HepG2 (cell line): ENCODE results near the gene CEP104. TPM values are rescaled to one million over a fixed set of nuclear protein-coding genes. Genes with fewer than 3 reads are reported as not detected.
"Not testable (repeated sequence)": the region's sequence is repeated elsewhere in the genome, so short reads cannot be mapped to it uniquely, and the experiment has no call there.

Source experiments
- ATAC-seq: fragments of 200-7000 bp; cut with Tn5 transposase; 3 replicates; pipeline ENCODE4 v1.9.1; 2020; ENCODE audit warnings: mild to moderate bottlenecking, moderate library complexity
- BruUV-seq: library from RNA; stranded (reverse); fragments of 400-500 nt; replicated peaks from 2 replicates; lab custom pipeline; 2021; lab: Mats Ljungman, UMichigan
- CTCF ChIA-PET: fragments of 300-600 bp; formaldehyde crosslinking; extraction: SDS; loops from one replicate; lab custom pipeline; 2021; ENCODE audit warnings: low total read pairs, inconsistent platforms, low intra/inter-chr PET ratio; lab: Yijun Ruan, JAX
- POLR2A ChIA-PET: fragments of 350-600 bp; sonication (Branson Sonifier 250); formaldehyde crosslinking; loops from one replicate; lab custom pipeline; 2020; ENCODE audit warnings: antibody characterized with exemption, inconsistent platforms; lab: Yijun Ruan, JAX
- DNase-seq: peaks from one replicate; pipeline ENCODE4 v3.0.0-alpha.2; 2015; ENCODE audit warnings: low spot score
- FAIRE-seq: peaks from 3 replicates; lab custom pipeline; 2011; peaks lifted over from hg19 to GRCh38; lab: Jason Lieb, UNC
- H2AFZ ChIP-seq: one replicate; pipeline ENCODE4 v1.6.1; 2011; ENCODE audit warnings: low read length, inconsistent platforms
- H3K27ac ChIP-seq: fragments of 300-600 bp; 3 replicates; pipeline ENCODE4 v1.8.0; 2011; ENCODE audit warnings: mixed run types, mild to moderate bottlenecking, mixed read lengths, low read length, inconsistent platforms; ENCODE audit not compliant: insufficient read depth; ENCODE audit errors: extremely low read length
- H3K27me3 ChIP-seq, 2 experiments: fragments of 200-600 bp in 1 of 2; 2 replicates in 1 of 2; 3 replicates in 1 of 2; pipeline versions ENCODE4 v1.6.0 to v1.8.0; 2011; ENCODE audit warnings: low read length in 2 of 2, mild to moderate bottlenecking in 2 of 2, moderate library complexity in 2 of 2, inconsistent platforms in 1 of 2; ENCODE audit not compliant: insufficient read depth in 2 of 2, control insufficient read depth in 1 of 2
- H3K36me3 ChIP-seq, 2 experiments: fragments of 200-600 bp in 1 of 2; replicated peaks in 1 of 2; 2 replicates in 1 of 2; 3 replicates in 1 of 2; pipeline versions ENCODE4 v1.5.1 to v1.8.0; 2011; ENCODE audit warnings: low read length in 2 of 2, inconsistent platforms in 1 of 2; ENCODE audit not compliant: insufficient read depth in 2 of 2, control insufficient read depth in 1 of 2
- H3K4me1 ChIP-seq: 2 replicates; pipeline ENCODE4 v1.5.1; 2012; ENCODE audit warnings: low read length, inconsistent platforms; ENCODE audit not compliant: insufficient read depth
- H3K4me2 ChIP-seq: 2 replicates; pipeline ENCODE4 v1.6.0; 2011; ENCODE audit warnings: low read depth, low read length, inconsistent platforms
- H3K4me3 ChIP-seq, 3 experiments: fragments of 200-600 bp in 1 of 3; sonication (generic), shearing (Covaris generic) in 1 of 3; replicated peaks in 1 of 3; 2 replicates each; pipeline ENCODE4 v1.5.1; 2011 to 2016; ENCODE audit warnings: low read length in 3 of 3, inconsistent platforms in 2 of 3, low read depth in 2 of 3, mild to moderate bottlenecking in 2 of 3, control low read depth in 1 of 3, mixed read lengths in 1 of 3; ENCODE audit not compliant: insufficient read depth in 1 of 3
- H3K79me2 ChIP-seq: one replicate; pipeline ENCODE4 v1.6.1; 2011; ENCODE audit warnings: low read length, inconsistent platforms; ENCODE audit not compliant: insufficient read depth
- H3K9ac ChIP-seq: 2 replicates; pipeline ENCODE4 v1.6.0; 2011; ENCODE audit warnings: mild to moderate bottlenecking, low read depth, low read length, inconsistent platforms; ENCODE audit not compliant: insufficient read depth
- H3K9me3 ChIP-seq: 2 replicates; pipeline ENCODE4 v1.5.1; 2012; ENCODE audit warnings: mild to moderate bottlenecking, low read length
- H4K20me1 ChIP-seq: 2 replicates; pipeline ENCODE4 v1.6.0; 2011; ENCODE audit warnings: inconsistent platforms, mild to moderate bottlenecking, low read length, moderate library complexity; ENCODE audit not compliant: insufficient read depth
- MAFG ChIP-seq: sonication (generic); formaldehyde crosslinking; IDR thresholded peaks from 2 replicates; pipeline ENCODE4 v1.5.1; 2020; ENCODE audit warnings: mild to moderate bottlenecking, missing genetic modification reagents
- NBN ChIP-seq: fragments of 450-650 bp; conservative IDR thresholded peaks from 2 replicates; pipeline ENCODE4 v1.6.1; 2017
- PRDM15 ChIP-seq: sonication (generic); formaldehyde crosslinking; IDR thresholded peaks from 2 replicates; pipeline ENCODE4 v1.4.0; 2020; ENCODE audit warnings: missing genetic modification reagents
- PREB ChIP-seq: sonication (generic); formaldehyde crosslinking; IDR thresholded peaks from 2 replicates; pipeline ENCODE4 v1.4.0; 2020; ENCODE audit warnings: missing genetic modification reagents
- TCF7 ChIP-seq: sonication (generic); IDR thresholded peaks from 2 replicates; pipeline ENCODE4 v1.6.1; 2016; ENCODE audit warnings: antibody characterized with exemption, low read depth
- TEAD3 ChIP-seq: optimal IDR thresholded peaks from 2 replicates; pipeline ENCODE3; 2016; ENCODE audit warnings: borderline replicate concordance
- ZFP62 ChIP-seq: sonication (generic); formaldehyde crosslinking; IDR thresholded peaks from 2 replicates; pipeline ENCODE4 v1.4.0; 2020; ENCODE audit warnings: missing genetic modification reagents
- ZNF121 ChIP-seq: sonication (generic); formaldehyde crosslinking; IDR thresholded peaks from 2 replicates; pipeline ENCODE4 v1.5.0; 2020; ENCODE audit warnings: mild to moderate bottlenecking, missing genetic modification reagents
- ZNF274 ChIP-seq: sonication (generic); formaldehyde crosslinking; IDR thresholded peaks from 2 replicates; pipeline ENCODE4 v1.5.1; 2020; ENCODE audit warnings: mild to moderate bottlenecking, missing genetic modification reagents
- ZNF546 ChIP-seq: sonication (generic); formaldehyde crosslinking; conservative IDR thresholded peaks from 2 replicates; pipeline ENCODE4 v1.8.1; 2023; ENCODE audit warnings: mild to moderate bottlenecking, missing genetic modification reagents
- ZNF770 ChIP-seq: sonication (generic); formaldehyde crosslinking; IDR thresholded peaks from 2 replicates; pipeline ENCODE4 v1.5.0; 2020; ENCODE audit warnings: mild to moderate bottlenecking, missing genetic modification reagents
- WGBS: methylation state at CpG from one replicate; pipeline ENCODE4 v1.1.6; 2017; ENCODE audit warnings: low lambda C conversion rate; 5-methylcytosine and 5-hydroxymethylcytosine counted together
- in situ Hi-C: cut with HindIII; loops from 2 replicates; pipeline ENCODE4 v1.10.0; 2017; ENCODE audit warnings: low pct_unique_long_range_greater_than_20kb; ENCODE audit not compliant: extremely low pct_ligation_motif_present
- intact Hi-C: fragments of 100-400 bp; cut with micrococcal nuclease; formaldehyde crosslinking; loops from one replicate; pipeline ENCODE4 v1.10.0; 2022; ENCODE audit not compliant: unreplicated experiment
- polyA plus RNA-seq, 8 experiments: library from polyadenylated mRNA; depleted of rRNA in 3 of 8; stranded (reverse) in 7 of 8; unstranded in 1 of 8; fragments of >200 nt; fragmentation: Illumina TruSeq in 4 of 8; extraction: Trizol in 4 of 8; gene quantifications; 2 replicates each; pipeline versions ENCODE4 v1.2.1 to v1.2.3, GENCODE V29; 2011 to 2016; ENCODE audit warnings: low read depth in 4 of 8, missing spikeins in 1 of 8, mixed read lengths in 1 of 8; ENCODE audit not compliant: insufficient read depth in 1 of 8
- total RNA-seq, 5 experiments: library from RNA; depleted of rRNA; stranded (reverse); fragments of >200 nt; fragmentation: Illumina TruSeq; extraction: Trizol; gene quantifications; 2 replicates each; pipeline ENCODE4 v1.2.3, GENCODE V29; 2016; ENCODE audit warnings: low read depth in 1 of 5

The CEP104 gene
- total and polyA plus RNA-seq, 2 of the 13 experiments (the other 11 are each of a cell fraction or from before 2014, with no cell fraction given), result 20.4 to 30.1 TPM

GRCh38 chr1:3810149-3810761 lies 46.8 kb downstream of the CEP104 start:
- CTCF ChIA-PET, H2AFZ ChIP-seq, H3K79me2 ChIP-seq, intact Hi-C loops, H4K20me1 ChIP-seq, H3K9me3 ChIP-seq, in situ Hi-C loops, H3K9ac ChIP-seq, H3K36me3 ChIP-seq, POLR2A ChIA-PET, BruUV-seq, H3K27me3 ChIP-seq, FAIRE-seq, H3K27ac ChIP-seq, DNase-seq: not testable (repeated sequence)
- peak; percentile 60; the same call in 1 of the 2 replicates for TF ChIP-seq ZNF121 (CRISPR knock-in tag)
- Histone ChIP-seq H3K4me2 (peak overlapping the region; percentile 70), H3K4me3 (peak overlapping the region in 1 of 3 experiments; percentile 41; a peak in 1 of 6 replicates), H3K4me1 (peaks cover 22% of the 10 kb centered on the region)
- peak; percentile 41 for ATAC-seq
- WGBS, result 32% methylated on average over 9 of the region's 9 CpGs

GRCh38 chr1:3809680-3810079 lies 47.3 kb downstream of the CEP104 start:
- DNase-seq (no peak), FAIRE-seq (no peak), ATAC-seq (peak; percentile 64)
- peaks cover 24% of the 10 kb centered on the region for H3K4me1 ChIP-seq
- intact Hi-C loops (no loop called here), in situ Hi-C loops (no loop called here)
- no peaks in the 10 kb centered on the region for H4K20me1 ChIP-seq
- ChIA-PET CTCF (no interaction called here), POLR2A (no interaction called here)
- no peak overlapping the region for H3K27ac ChIP-seq
- no peaks in the 10 kb centered on the region for H3K79me2 ChIP-seq
- no peaks in the 10 kb centered on the region for H3K36me3 ChIP-seq
- no TSS peak for BruUV-seq
- peaks cover 0 to 6% of the 10 kb centered on the region in 2 experiments; a peak in 1 of 5 replicates for H3K27me3 ChIP-seq
- H3K4me3 ChIP-seq, result peak overlapping the region in 1 of 3 experiments; percentile 41; a peak in 1 of 6 replicates
- H3K9ac ChIP-seq, result no peak overlapping the region
- WGBS, result 0% methylated on average over 2 of the region's 7 CpGs
- no peak overlapping the region for H2AFZ ChIP-seq
- peak overlapping the region; percentile 70 for H3K4me2 ChIP-seq
- H3K9me3 ChIP-seq, result no peaks in the 10 kb centered on the region
- TF ChIP-seq TEAD3, result peak; percentile 31
- no peak for TF ChIP-seq ZFP62 (CRISPR knock-in tag)
- no peak for TF ChIP-seq PRDM15
- no peak for TF ChIP-seq MAFG (CRISPR knock-in tag)
- no peak for TF ChIP-seq ZNF274 (CRISPR knock-in tag)
- TF ChIP-seq NBN, result no peak
- TF ChIP-seq ZNF546 (CRISPR knock-in tag), result no peak
- no peak for TF ChIP-seq TCF7
- TF ChIP-seq ZNF770 (CRISPR knock-in tag), result no peak
- no peak for TF ChIP-seq PREB (CRISPR knock-in tag)
